Measurements from ENCODE around the gene CDK14.

DNA sequence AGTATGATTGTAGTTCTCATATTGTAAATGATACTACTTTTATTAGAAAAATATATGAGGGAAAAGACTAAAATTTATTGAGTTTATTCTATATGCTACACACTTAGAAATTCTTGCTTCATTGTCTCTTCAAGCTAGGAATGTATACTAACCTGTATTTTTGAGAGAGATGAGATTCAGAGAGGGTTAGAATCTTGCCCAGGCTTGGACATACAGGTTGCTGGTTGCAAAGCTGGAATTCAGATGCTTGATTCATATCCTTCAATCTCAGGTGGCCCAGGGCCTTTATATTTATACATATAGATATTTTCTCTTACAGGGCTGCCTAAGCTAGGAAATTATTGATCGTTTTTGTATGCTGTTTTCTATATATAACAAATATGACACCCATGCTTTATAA lies 324.2 kb downstream of the CDK14 start:
- TF ChIP-seq, protein P1, sequence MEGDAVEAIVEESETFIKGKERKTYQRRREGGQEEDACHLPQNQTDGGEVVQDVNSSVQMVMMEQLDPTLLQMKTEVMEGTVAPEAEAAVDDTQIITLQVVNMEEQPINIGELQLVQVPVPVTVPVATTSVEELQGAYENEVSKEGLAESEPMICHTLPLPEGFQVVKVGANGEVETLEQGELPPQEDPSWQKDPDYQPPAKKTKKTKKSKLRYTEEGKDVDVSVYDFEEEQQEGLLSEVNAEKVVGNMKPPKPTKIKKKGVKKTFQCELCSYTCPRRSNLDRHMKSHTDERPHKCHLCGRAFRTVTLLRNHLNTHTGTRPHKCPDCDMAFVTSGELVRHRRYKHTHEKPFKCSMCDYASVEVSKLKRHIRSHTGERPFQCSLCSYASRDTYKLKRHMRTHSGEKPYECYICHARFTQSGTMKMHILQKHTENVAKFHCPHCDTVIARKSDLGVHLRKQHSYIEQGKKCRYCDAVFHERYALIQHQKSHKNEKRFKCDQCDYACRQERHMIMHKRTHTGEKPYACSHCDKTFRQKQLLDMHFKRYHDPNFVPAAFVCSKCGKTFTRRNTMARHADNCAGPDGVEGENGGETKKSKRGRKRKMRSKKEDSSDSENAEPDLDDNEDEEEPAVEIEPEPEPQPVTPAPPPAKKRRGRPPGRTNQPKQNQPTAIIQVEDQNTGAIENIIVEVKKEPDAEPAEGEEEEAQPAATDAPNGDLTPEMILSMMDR (IDR thresholded peaks at IDR 0.05; ENCODE audit: low read length): no peak
- no peak for TF ChIP-seq EZH2 (optimal IDR thresholded peaks at IDR 0.05; ENCODE audit: low read depth, low read length)
- TF ChIP-seq EZH2phosphoT487 (IDR thresholded peaks at IDR 0.05; ENCODE audit: low read length): no peak
